ENCODE results near the gene TSEN2. TPM values are rescaled to one million over a fixed set of nuclear protein-coding genes. Genes with fewer than 3 reads are reported as not detected.

The TSEN2 gene
- total and polyA plus RNA-seq, 2 of the 13 experiments (the other 11 are each of a cell fraction or from before 2014, with no cell fraction given): 11.0 to 17.3 TPM

GRCh38 chr3:12452361-12453330 is 31.6 kb upstream of the TSEN2 start (continued):
- TF ChIP-seq ZNF280D (CRISPR knock-in tag; IDR thresholded peaks at IDR 0.05) (peak; percentile 94; the same call in 1 of the 2 replicates), ZNF563 (CRISPR knock-in tag; IDR thresholded peaks at IDR 0.05) (no peak), RCOR2 (CRISPR knock-in tag; IDR thresholded peaks at IDR 0.05) (peak; percentile 79), TMF1 (CRISPR knock-in tag; IDR thresholded peaks at IDR 0.05; ENCODE audit: low read depth) (no peak), YEATS4 (CRISPR knock-in tag; IDR thresholded peaks at IDR 0.05; ENCODE audit: borderline replicate concordance) (peak; percentile 18; the same call in 1 of the 2 replicates), ZBTB2 (CRISPR knock-in tag; IDR thresholded peaks at IDR 0.05; ENCODE audit: low read depth) (no peak), NPAS2 (CRISPR knock-in tag; IDR thresholded peaks at IDR 0.05; ENCODE audit: borderline replicate concordance) (no peak), RFX3 (CRISPR knock-in tag; IDR thresholded peaks at IDR 0.05) (no peak), MEF2D (CRISPR knock-in tag; IDR thresholded peaks at IDR 0.05) (peak; percentile 79), CBFB (CRISPR knock-in tag; IDR thresholded peaks at IDR 0.05) (no peak), ZNF724P (CRISPR knock-in tag; IDR thresholded peaks at IDR 0.05; ENCODE audit: borderline replicate concordance) (0 out of 2 replicates have a peak, but pooled peaks have one; percentile 18), ZNF207 (IDR thresholded peaks at IDR 0.05; ENCODE audit: borderline replicate concordance) (no peak), HDAC1 (CRISPR knock-in tag; IDR thresholded peaks at IDR 0.05) (0 out of 2 replicates have a peak, but pooled peaks have one; percentile 49), TBL1XR1 (IDR thresholded peaks at IDR 0.05; ENCODE audit: borderline replicate concordance, low read length, partially characterized antibody) (no peak), DMTF1 (CRISPR knock-in tag; IDR thresholded peaks at IDR 0.05) (no peak), ZNF781 (CRISPR knock-in tag; IDR thresholded peaks at IDR 0.05; ENCODE audit: borderline replicate concordance, not compliant biosample characterization) (no peak), NKX3-1 (CRISPR knock-in tag; IDR thresholded peaks at IDR 0.05) (no peak), FOSL2 (CRISPR knock-in tag; IDR thresholded peaks at IDR 0.05) (peak; percentile 62), SIX1 (CRISPR knock-in tag; IDR thresholded peaks at IDR 0.05; ENCODE audit: borderline replicate concordance) (peak; percentile 85; the same call in 1 of the 2 replicates), AGO2 (optimal IDR thresholded peaks at IDR 0.05; ENCODE audit: low read depth, low read length) (no peak), DPF2 (CRISPR knock-in tag; IDR thresholded peaks at IDR 0.05; ENCODE audit: borderline replicate concordance, low read depth) (peak; percentile 68), GATA4 (IDR thresholded peaks at IDR 0.05; ENCODE audit: borderline replicate concordance, low read depth) (peak; percentile 62; the same call in 1 of the 2 replicates), ZNF160 (CRISPR knock-in tag; IDR thresholded peaks at IDR 0.05) (no peak)
